ENCODE data around the gene WNT2.
"Not testable (repeated sequence)": the region's sequence is repeated elsewhere in the genome, so short reads cannot be mapped to it uniquely, and the experiment has no call there.

The WNT2 gene

DNA sequence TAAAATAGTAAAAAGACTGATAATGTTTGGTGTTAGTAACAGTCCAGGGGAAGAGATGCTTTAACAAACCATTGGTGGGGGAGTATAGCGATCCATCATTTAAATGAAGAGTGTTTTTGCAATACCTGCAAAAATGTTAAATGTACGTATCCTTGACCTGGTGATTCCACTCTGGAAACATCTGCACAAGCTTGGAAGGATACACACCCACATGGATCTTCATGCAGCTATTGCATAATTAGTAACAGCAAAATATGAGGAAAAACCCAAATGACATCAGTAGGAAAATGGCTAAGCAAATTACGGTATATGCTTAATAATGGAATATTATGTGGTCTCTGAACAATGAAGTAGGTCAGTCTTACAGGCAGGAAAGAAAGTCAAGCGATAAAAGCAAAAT lies 20.5 kb downstream of the WNT2 start:
- Histone ChIP-seq H3K9me3 (ENCODE audit: insufficient read depth, low read length) (no peaks in the 10 kb centered on the region), H3F3A (ENCODE audit: insufficient read depth) (no peaks in the 10 kb centered on the region), H3K27me3 (ENCODE audit: low read length) (no peaks in the 10 kb centered on the region), H2AFZ (ENCODE audit: low read depth, low read length, severe bottlenecking) (no peak overlapping the region), H3K79me2 (ENCODE audit: insufficient read depth, low read length) (no peaks in the 10 kb centered on the region), H3K27ac (ENCODE audit: low read depth, low read length) (no peak overlapping the region), H3K4me3 (ENCODE audit: insufficient read depth, low read length, poor library complexity, severe bottlenecking) (no peak overlapping the region), H4K20me1 (ENCODE audit: low read depth, low read length) (no peaks in the 10 kb centered on the region), H3K4me2 (ENCODE audit: low read depth, low read length, poor library complexity, severe bottlenecking) (no peak overlapping the region), H3K9ac (ENCODE audit: low read length) (no peak overlapping the region), H3K9me2 (replicated peaks; ENCODE audit: insufficient read depth, low read length) (no peaks in the 10 kb centered on the region), H3K36me3 (ENCODE audit: low read length) (no peaks in the 10 kb centered on the region)
- TF ChIP-seq CTCF (IDR thresholded peaks at IDR 0.05; ENCODE audit: insufficient read depth, low read length, poor library complexity, severe bottlenecking): no peak
- no peak for TF ChIP-seq EZH2phosphoT487 (conservative IDR thresholded peaks at IDR 0.05; ENCODE audit: low read length)

- H4K20me1 ChIP-seq (ENCODE audit: low read depth, low read length); H3K4me2 ChIP-seq (ENCODE audit: low read depth, low read length, poor library complexity, severe bottlenecking); H2AFZ ChIP-seq (ENCODE audit: low read depth, low read length, severe bottlenecking); H3F3A ChIP-seq (ENCODE audit: insufficient read depth); H3K9ac ChIP-seq (ENCODE audit: low read length); H3K79me2 ChIP-seq (ENCODE audit: insufficient read depth, low read length); H3K27ac ChIP-seq (ENCODE audit: low read depth, low read length); H3K27me3 ChIP-seq (ENCODE audit: low read length); H3K36me3 ChIP-seq (ENCODE audit: low read length); H3K9me3 ChIP-seq (ENCODE audit: insufficient read depth, low read length); H3K9me2 ChIP-seq (replicated peaks; ENCODE audit: insufficient read depth, low read length); H3K4me3 ChIP-seq (ENCODE audit: insufficient read depth, low read length, poor library complexity, severe bottlenecking): not testable (repeated sequence)
Measured at GRCh38 chr7:117300506-117300905, 22.4 kb downstream of the WNT2 start.

DNA sequence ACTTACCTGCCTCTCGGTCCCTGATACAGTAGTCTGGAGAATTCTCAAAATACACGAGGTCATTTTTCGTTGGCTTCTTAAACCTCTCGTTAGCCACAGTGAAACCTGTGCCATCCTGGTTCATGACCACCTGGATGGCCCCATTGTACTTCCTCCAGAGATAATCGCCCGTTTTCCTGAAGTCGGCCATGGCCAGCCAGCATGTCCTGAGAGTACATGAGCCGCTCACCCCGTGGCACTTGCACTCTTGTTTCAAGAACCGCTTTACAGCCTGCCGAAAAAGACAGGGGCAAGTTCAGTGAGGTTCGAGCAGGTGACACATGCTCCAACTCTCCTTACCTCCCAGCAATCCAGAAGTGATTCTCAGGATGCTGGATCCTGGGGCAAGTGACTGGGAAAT lies 25.3 kb downstream of the WNT2 start:
- Histone ChIP-seq H3K27me3 (ENCODE audit: low read length) (no peaks in the 10 kb centered on the region), H3K9me2 (replicated peaks; ENCODE audit: insufficient read depth, low read length) (no peaks in the 10 kb centered on the region), H3K36me3 (ENCODE audit: low read length) (no peaks in the 10 kb centered on the region), H4K20me1 (ENCODE audit: low read depth, low read length) (no peaks in the 10 kb centered on the region), H3K4me2 (ENCODE audit: low read depth, low read length, poor library complexity, severe bottlenecking) (no peak overlapping the region), H2AFZ (ENCODE audit: low read depth, low read length, severe bottlenecking) (no peak overlapping the region), H3K9ac (ENCODE audit: low read length) (no peak overlapping the region), H3K9me3 (ENCODE audit: insufficient read depth, low read length) (no peaks in the 10 kb centered on the region), H3F3A (ENCODE audit: insufficient read depth) (no peaks in the 10 kb centered on the region), H3K4me3 (ENCODE audit: insufficient read depth, low read length, poor library complexity, severe bottlenecking) (no peak overlapping the region), H3K79me2 (ENCODE audit: insufficient read depth, low read length) (no peaks in the 10 kb centered on the region), H3K27ac (ENCODE audit: low read depth, low read length) (no peak overlapping the region)
- TF ChIP-seq CTCF (IDR thresholded peaks at IDR 0.05; ENCODE audit: insufficient read depth, low read length, poor library complexity, severe bottlenecking): no peak
- no peak for TF ChIP-seq EZH2phosphoT487 (conservative IDR thresholded peaks at IDR 0.05; ENCODE audit: low read length)

DNA sequence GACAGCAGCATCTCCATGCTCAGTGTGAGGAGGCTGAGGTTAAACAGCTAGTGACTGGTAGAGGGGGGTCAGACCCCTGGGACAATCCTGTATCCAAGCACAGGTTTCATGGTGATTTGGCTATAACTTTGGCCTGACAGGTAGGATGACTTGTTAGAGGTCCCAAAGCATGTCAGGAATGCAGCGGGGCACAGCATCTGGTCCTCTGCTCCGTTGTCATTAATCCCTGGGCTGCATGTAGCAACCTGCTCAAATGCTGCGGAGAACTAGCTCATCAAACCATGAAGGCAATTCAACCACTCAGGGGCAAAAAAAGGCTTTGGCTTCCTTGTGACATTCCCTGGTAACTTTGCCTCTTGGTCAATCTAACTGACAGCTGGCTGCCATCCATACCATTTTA lies 26.8 kb downstream of the WNT2 start:
- no peaks in the 10 kb centered on the region for H3K9me3 ChIP-seq (ENCODE audit: insufficient read depth, low read length)
- no peaks in the 10 kb centered on the region for H3F3A ChIP-seq (ENCODE audit: insufficient read depth)
- no peaks in the 10 kb centered on the region for H3K36me3 ChIP-seq (ENCODE audit: low read length)
- H3K27me3 ChIP-seq (ENCODE audit: low read length): no peaks in the 10 kb centered on the region
- H3K4me3 ChIP-seq (ENCODE audit: insufficient read depth, low read length, poor library complexity, severe bottlenecking): no peak overlapping the region
- H3K79me2 ChIP-seq (ENCODE audit: insufficient read depth, low read length): no peaks in the 10 kb centered on the region
- H3K4me2 ChIP-seq (ENCODE audit: low read depth, low read length, poor library complexity, severe bottlenecking): no peak overlapping the region
- no peak overlapping the region for H3K27ac ChIP-seq (ENCODE audit: low read depth, low read length)
- H4K20me1 ChIP-seq (ENCODE audit: low read depth, low read length): no peaks in the 10 kb centered on the region
- no peak overlapping the region for H3K9ac ChIP-seq (ENCODE audit: low read length)
- no peak overlapping the region for H2AFZ ChIP-seq (ENCODE audit: low read depth, low read length, severe bottlenecking)
- TF ChIP-seq CTCF (IDR thresholded peaks at IDR 0.05; ENCODE audit: insufficient read depth, low read length, poor library complexity, severe bottlenecking): no peak
- no peak for TF ChIP-seq EZH2phosphoT487 (conservative IDR thresholded peaks at IDR 0.05; ENCODE audit: low read length)
- no peaks in the 10 kb centered on the region for H3K9me2 ChIP-seq (replicated peaks; ENCODE audit: insufficient read depth, low read length)
